Measurements from ENCODE around the gene UQCR10. TPM values are rescaled to one million over a fixed set of nuclear protein-coding genes. Genes with fewer than 3 reads are reported as not detected.

Gene UQCR10
- 40.6 and 79.5 TPM in 2 replicates for total RNA-seq

GRCh38 chr22:29767171-29768051, at the start of gene UQCR10:
TSS of gene UQCR10 (plus strand) at chr22:29767369. CDS start at chr22:29767399, 30 bp downstream.

GRCh38 chr22:29719899-29720645, 47.1 kb upstream of the UQCR10 start, which contains the start of gene CABP7:
TSS of gene CABP7 (plus strand) at chr22:29720003. CDS start at chr22:29720425, 422 bp downstream.

DNA sequence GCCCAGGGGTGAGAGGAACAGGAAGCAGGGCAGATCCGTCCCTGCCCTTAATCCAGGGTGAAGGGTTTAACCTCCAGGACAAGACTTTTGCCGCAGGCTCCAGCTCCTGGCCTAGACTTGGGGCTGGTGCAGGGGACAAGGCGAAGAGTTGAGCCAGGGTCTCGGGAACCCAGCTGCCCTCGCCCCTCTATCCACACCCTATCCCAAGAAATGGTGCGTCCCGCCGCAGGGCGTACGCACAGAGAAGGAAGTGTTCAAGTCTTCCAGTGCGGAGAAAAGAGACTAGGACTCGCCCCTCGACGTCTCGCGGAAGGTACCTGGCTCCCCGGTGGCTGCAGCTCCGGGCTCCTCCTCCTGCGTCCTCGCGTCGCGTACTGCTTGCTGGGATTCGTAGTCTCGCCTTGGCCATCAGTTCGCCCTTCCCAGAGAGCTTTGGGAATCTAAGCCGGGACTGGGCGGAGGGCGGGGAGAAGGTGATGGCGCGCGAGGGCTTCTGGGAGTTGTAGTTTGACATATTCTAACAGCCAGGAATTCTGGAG, 468 bp upstream of the UQCR10 start, which contains the start of gene ZMAT5:
Gene ZMAT5, minus strand, starts transcription at position 376 of the 539 bp plus-strand sequence. CDS start 18,463 bp downstream, outside the sequence.

Other genes starting within 250 kb of the UQCR10 start
- 31.8 and 47.7 TPM in 2 replicates for gene THOC5, start 213.6 kb upstream of the UQCR10 start, total RNA-seq
- 30.0 and 44.2 TPM in 2 replicates for gene NIPSNAP1, start 186.3 kb upstream of the UQCR10 start, total RNA-seq
- gene NF2, start 163.7 kb upstream of the UQCR10 start, total RNA-seq, result 47.5 and 79.4 TPM in 2 replicates
- under 0.01 TPM in 1 of 2 replicates, not detected in the other for gene CABP7, start 47.4 kb upstream of the UQCR10 start, total RNA-seq
- gene ZMAT5, start 362 bp upstream of the UQCR10 start, total RNA-seq, result 26.9 and 28.0 TPM in 2 replicates
- 17.0 and 18.3 TPM in 2 replicates for gene ASCC2, start 70.9 kb downstream of the UQCR10 start, total RNA-seq
- gene MTMR3, start 115.8 kb downstream of the UQCR10 start, total RNA-seq, result 18.8 and 19.7 TPM in 2 replicates